Body of pancreas (tissue), 4 donors: ENCODE results near the gene INTS2. TPM values are rescaled to one million over a fixed set of nuclear protein-coding genes. Genes with fewer than 3 reads are reported as not detected.

ENCODE experiments used
- ATAC-seq: fragments of 150-250 bp; one replicate; pipeline ENCODE4 v1.9.1; 2016
- DNase-seq, 4 donors: peaks; one replicate each; pipeline ENCODE4 v3.0.0-alpha.2; 2019
- H3K27ac ChIP-seq, 4 donors: fragments of 200-600 bp; sonication (generic); 1 replicate in 3 of 4; 2 replicates in 1 of 4; pipeline versions ENCODE4 v1.5.1 to v1.6.1; 2016 to 2019; ENCODE audit warnings: mild to moderate bottlenecking in 1 of 4, mixed read lengths in 1 of 4, moderate library complexity in 1 of 4
- H3K27me3 ChIP-seq, 2 donors: fragments of 200-600 bp; sonication (generic); one replicate each; pipeline ENCODE4 v1.6.0; 2016; ENCODE audit warnings: mild to moderate bottlenecking in 1 of 2
- H3K36me3 ChIP-seq, 2 donors: fragments of 200-600 bp; sonication (generic); replicated peaks in 1 of 2; 2 replicates each; pipeline ENCODE4 v1.5.1; 2016; ENCODE audit warnings: low read depth in 2 of 2; ENCODE audit not compliant: insufficient read depth in 1 of 2
- H3K4me1 ChIP-seq: fragments of 200-600 bp; sonication (generic); one replicate; pipeline ENCODE4 v1.6.0; 2016
- H3K4me3 ChIP-seq, 2 donors: fragments of 200-600 bp; sonication (generic); 1 replicate in 1 of 2; 2 replicates in 1 of 2; pipeline ENCODE4 v1.5.1; 2016 to 2019
- H3K9me3 ChIP-seq, 3 donors: fragments of 200-600 bp; sonication (generic); 1 replicate in 2 of 3; 2 replicates in 1 of 3; pipeline ENCODE4 v1.5.1; 2016
- POLR2A ChIP-seq, 3 donors: fragments of 450-650 bp; IDR thresholded peaks; one replicate each; pipeline ENCODE4 v1.6.1; 2016; ENCODE audit warnings: antibody characterized with exemption in 3 of 3, mild to moderate bottlenecking in 2 of 3
- WGBS, 2 donors: methylation state at CpG; one replicate each; pipeline ENCODE4 v1.1.5; 2017; 5-methylcytosine and 5-hydroxymethylcytosine counted together
- intact Hi-C: fragments of 100-400 bp; cut with DNase I; formaldehyde crosslinking; loops from one replicate; pipeline ENCODE4 v1.15.1; 2023
- total RNA-seq, 2 donors: library from RNA; depleted of rRNA; stranded (reverse); fragments of >200 nt; gene quantifications; one replicate each; pipeline ENCODE4 v1.1.0, GENCODE V29; 2016
- TF ChIP-seq, protein P1 (sequence below), 7 experiments: fragments of 450-650 bp in 4 of 7; fragments of 200-600 bp in 3 of 7; sonication (generic) in 3 of 7; IDR thresholded peaks; one replicate each; pipeline ENCODE4 v1.5.1; 2016 to 2019; ENCODE audit warnings: antibody characterized with exemption in 7 of 7

INTS2 gene, protein sequence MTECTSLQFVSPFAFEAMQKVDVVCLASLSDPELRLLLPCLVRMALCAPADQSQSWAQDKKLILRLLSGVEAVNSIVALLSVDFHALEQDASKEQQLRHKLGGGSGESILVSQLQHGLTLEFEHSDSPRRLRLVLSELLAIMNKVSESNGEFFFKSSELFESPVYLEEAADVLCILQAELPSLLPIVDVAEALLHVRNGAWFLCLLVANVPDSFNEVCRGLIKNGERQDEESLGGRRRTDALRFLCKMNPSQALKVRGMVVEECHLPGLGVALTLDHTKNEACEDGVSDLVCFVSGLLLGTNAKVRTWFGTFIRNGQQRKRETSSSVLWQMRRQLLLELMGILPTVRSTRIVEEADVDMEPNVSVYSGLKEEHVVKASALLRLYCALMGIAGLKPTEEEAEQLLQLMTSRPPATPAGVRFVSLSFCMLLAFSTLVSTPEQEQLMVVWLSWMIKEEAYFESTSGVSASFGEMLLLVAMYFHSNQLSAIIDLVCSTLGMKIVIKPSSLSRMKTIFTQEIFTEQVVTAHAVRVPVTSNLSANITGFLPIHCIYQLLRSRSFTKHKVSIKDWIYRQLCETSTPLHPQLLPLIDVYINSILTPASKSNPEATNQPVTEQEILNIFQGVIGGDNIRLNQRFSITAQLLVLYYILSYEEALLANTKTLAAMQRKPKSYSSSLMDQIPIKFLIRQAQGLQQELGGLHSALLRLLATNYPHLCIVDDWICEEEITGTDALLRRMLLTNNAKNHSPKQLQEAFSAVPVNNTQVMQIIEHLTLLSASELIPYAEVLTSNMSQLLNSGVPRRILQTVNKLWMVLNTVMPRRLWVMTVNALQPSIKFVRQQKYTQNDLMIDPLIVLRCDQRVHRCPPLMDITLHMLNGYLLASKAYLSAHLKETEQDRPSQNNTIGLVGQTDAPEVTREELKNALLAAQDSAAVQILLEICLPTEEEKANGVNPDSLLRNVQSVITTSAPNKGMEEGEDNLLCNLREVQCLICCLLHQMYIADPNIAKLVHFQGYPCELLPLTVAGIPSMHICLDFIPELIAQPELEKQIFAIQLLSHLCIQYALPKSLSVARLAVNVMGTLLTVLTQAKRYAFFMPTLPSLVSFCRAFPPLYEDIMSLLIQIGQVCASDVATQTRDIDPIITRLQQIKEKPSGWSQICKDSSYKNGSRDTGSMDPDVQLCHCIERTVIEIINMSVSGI
- total RNA-seq = 10 to 100 TPM in 1 of 2 donors, 1 to 10 TPM in 1; 3.6 to 13.2 TPM

DNA sequence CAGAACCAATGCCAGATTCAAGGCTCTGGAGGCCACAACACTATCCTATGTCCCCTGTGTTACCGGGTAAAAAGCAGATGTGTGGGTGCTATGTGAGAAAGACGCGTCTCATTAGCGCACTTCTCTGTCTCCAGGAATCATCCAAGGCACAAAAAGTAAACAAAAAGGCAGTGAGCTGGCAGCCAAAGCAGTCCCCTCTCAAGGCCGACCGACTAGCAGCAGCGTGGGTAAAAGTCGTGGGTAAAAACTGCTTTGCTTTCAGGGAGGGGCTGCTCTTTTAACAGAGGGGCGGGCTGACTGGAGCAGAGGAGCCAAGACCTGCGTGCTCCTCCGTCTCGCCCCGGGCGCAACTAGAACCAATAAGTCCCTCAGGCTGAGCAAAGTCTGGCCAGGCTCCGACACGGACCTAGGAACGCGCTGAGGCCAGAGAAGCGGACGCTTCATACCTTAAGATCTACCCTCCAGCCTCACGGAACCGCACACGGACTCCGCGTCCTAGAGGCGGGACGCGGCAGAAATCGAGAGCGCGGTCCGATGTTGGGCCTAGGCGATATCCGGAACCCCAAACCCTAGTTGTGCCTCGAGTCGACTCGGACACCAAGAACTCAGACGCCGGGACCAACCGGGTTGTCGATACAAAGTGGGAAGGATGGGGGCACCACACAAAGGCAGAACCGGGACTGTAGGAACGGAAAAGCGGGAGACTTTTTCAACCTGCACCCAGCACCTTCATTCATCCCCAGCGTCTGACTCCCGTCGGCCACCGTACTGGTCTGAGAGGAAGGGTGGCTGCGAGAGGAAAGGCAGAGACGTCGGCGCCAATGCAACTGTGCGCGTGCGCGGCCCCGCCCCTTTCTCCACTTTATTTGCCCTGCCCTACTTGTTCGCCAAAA is at the start of gene INTS2:
TSS of gene INTS2 (minus strand) at position 775 of the 893 bp plus-strand sequence. CDS start 1,338 bp downstream, outside the sequence.
- TF ChIP-seq, protein P1, sequence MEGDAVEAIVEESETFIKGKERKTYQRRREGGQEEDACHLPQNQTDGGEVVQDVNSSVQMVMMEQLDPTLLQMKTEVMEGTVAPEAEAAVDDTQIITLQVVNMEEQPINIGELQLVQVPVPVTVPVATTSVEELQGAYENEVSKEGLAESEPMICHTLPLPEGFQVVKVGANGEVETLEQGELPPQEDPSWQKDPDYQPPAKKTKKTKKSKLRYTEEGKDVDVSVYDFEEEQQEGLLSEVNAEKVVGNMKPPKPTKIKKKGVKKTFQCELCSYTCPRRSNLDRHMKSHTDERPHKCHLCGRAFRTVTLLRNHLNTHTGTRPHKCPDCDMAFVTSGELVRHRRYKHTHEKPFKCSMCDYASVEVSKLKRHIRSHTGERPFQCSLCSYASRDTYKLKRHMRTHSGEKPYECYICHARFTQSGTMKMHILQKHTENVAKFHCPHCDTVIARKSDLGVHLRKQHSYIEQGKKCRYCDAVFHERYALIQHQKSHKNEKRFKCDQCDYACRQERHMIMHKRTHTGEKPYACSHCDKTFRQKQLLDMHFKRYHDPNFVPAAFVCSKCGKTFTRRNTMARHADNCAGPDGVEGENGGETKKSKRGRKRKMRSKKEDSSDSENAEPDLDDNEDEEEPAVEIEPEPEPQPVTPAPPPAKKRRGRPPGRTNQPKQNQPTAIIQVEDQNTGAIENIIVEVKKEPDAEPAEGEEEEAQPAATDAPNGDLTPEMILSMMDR (IDR thresholded peaks at IDR 0.05) = peak in 1 of 7 experiments; percentile 17
- TF ChIP-seq POLR2A (IDR thresholded peaks at IDR 0.05) = peak; percentile 22 to 87 (median 84)
- WGBS, 2 donors = 0% methylated on average over 14 to 58 of the region's 58 CpGs
- Histone ChIP-seq H3K36me3 (peaks cover 0 to 2% of the 10 kb centered on the region in 2 donors), H3K4me1 (peaks cover 12% of the 10 kb centered on the region), H3K9me3 (no peaks in the 10 kb centered on the region), H3K4me3 (peak within 1 kb of the TSS; percentile 33 to 60), H3K27me3 (no peaks in the 10 kb centered on the region), H3K27ac (peak within 1 kb of the TSS; percentile 70 to 88 (median 80))
- ATAC-seq = peak; percentile 98
- DNase-seq = peak; percentile 95 to 97 (median 96)
- intact Hi-C loops = no loop called here

DNA sequence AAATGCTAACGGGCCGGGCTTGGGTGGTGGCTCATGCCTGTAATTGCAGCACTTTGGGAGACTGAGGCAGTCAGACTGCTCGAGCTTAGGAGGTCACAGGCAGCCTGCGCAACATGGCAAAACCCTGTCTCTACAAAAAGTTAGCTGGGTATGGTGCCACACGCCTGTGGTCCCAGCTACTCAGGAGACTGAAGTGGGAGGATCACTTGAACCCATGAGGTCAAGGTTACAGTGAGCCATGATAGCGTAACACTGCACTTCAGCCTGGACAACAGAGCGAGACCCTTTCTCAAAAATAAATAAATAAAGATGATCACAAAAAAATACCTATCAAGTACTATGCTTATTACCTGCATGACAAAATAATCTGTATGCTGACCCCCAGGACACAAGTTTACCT is 46.3 kb upstream of the INTS2 start:
- WGBS, 2 donors = 94% methylated on average over 7 of the region's 7 CpGs
- no peaks in the 10 kb centered on the region for H3K27me3 ChIP-seq
- H3K27ac ChIP-seq = no peak overlapping the region
- DNase-seq = no peak
- no peak overlapping the region for H3K4me3 ChIP-seq
- intact Hi-C loops = no loop called here
- H3K36me3 ChIP-seq = peaks cover 0 to 9% of the 10 kb centered on the region in 2 donors
- no peak for ATAC-seq
- no peaks in the 10 kb centered on the region for H3K9me3 ChIP-seq
- TF ChIP-seq, protein P1 (IDR thresholded peaks at IDR 0.05) = no peak
- no peak for TF ChIP-seq POLR2A (IDR thresholded peaks at IDR 0.05)
- no peaks in the 10 kb centered on the region for H3K4me1 ChIP-seq

DNA sequence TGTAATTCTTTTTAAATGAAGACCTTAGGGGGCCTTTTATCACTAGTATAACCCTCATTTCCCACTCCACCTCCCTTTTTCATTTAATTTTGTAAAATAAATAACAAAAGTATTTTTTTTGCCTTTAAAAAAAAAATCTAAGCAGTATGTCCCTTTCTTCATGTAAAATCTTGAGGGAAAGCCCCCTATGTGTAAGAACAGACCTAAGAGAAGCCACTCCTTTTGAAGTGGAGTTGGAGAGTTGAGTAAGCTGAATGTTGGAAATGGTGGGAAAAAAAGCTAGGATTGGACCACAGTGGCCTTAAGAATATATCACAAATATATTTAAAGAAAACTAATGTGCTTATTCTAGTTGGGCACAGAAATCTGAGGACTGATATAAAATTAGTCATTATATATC is 44.5 kb upstream of the INTS2 start:
- Histone ChIP-seq H3K27ac (no peak overlapping the region), H3K27me3 (no peaks in the 10 kb centered on the region), H3K4me1 (no peaks in the 10 kb centered on the region), H3K4me3 (no peak overlapping the region), H3K9me3 (no peaks in the 10 kb centered on the region), H3K36me3 (peaks cover 0 to 19% of the 10 kb centered on the region in 2 donors)
- intact Hi-C loops = no loop called here
- DNase-seq (no peak), ATAC-seq (no peak)
- TF ChIP-seq, protein P1 (IDR thresholded peaks at IDR 0.05) = no peak
- TF ChIP-seq POLR2A (IDR thresholded peaks at IDR 0.05) = no peak

DNA sequence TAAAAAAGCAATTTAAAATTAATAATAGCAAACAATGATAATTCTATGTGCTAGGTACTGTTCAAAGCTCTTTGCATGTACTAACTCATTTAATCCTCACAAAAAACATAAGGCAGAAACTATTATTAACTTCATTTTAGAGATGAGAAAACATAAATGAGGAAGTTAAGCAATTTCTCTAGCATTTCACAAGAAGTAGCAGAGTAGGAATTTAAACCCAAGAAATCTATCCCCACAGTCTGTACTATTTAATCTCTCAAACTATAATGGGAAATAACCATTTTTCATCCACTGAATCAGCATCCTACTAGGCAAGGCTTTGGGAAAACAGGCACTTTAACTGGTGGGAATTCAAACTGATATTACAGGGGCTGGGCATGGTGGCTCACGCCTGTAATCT is 42.2 kb upstream of the INTS2 start:
- 100% methylated on average over 1 of the region's 1 CpG for WGBS, 2 donors
- ATAC-seq (no peak), DNase-seq (no peak)
- H3K4me3 ChIP-seq = no peak overlapping the region
- no peak overlapping the region for H3K27ac ChIP-seq
- TF ChIP-seq POLR2A (IDR thresholded peaks at IDR 0.05) = no peak
- TF ChIP-seq, protein P1 (IDR thresholded peaks at IDR 0.05) = no peak
- no peaks in the 10 kb centered on the region for H3K4me1 ChIP-seq
- intact Hi-C loops = no loop called here
- peaks cover 0 to 19% of the 10 kb centered on the region in 2 donors for H3K36me3 ChIP-seq
- H3K27me3 ChIP-seq = no peaks in the 10 kb centered on the region
- no peaks in the 10 kb centered on the region for H3K9me3 ChIP-seq
